ENCODE measurements around the gene RPL15.

RPL15 gene

GRCh38 chr3:23964537-23965235 lies 47.8 kb downstream of the RPL15 start:
- no peak for DNase-seq

- DNase-seq = no peak
Measured at GRCh38 chr3:23966328-23966727, 49.4 kb downstream of the RPL15 start.

GRCh38 chr3:23968463-23969184 lies 51.7 kb downstream of the RPL15 start:
- no peak for DNase-seq

- DNase-seq = no peak
Measured at GRCh38 chr3:23969393-23969792, 52.5 kb downstream of the RPL15 start.

Data from NCI-H2107 (cell line).